SK-N-SH (cell line): ENCODE results near the gene ABHD15. TPM values are rescaled to one million over a fixed set of nuclear protein-coding genes. Genes with fewer than 3 reads are reported as not detected.

Experiments
- CTCF ChIA-PET: fragments of 300-600, 350-600 bp; formaldehyde crosslinking; extraction: SDS; loops from one replicate; lab custom pipeline; 2021; lab: Yijun Ruan, JAX
- POLR2A ChIA-PET: fragments of 350-600 bp; sonication (Branson Sonifier 250); formaldehyde crosslinking; extraction: SDS; loops from one replicate; lab custom pipeline; 2020; ENCODE audit warnings: antibody characterized with exemption, inconsistent platforms; lab: Yijun Ruan, JAX
- DNase-seq: peaks from one replicate; pipeline ENCODE4 v3.0.0; 2012
- H2AFZ ChIP-seq: fragments of 200-600 bp; sonication (generic); 2 replicates; pipeline ENCODE4 v1.8.1; 2016; ENCODE audit warnings: antibody characterized with exemption, mild to moderate bottlenecking, low read depth
- H3F3A ChIP-seq: fragments of 200-600 bp; sonication (generic); replicated peaks from 2 replicates; pipeline ENCODE3; 2016; ENCODE audit warnings: antibody characterized with exemption, mild to moderate bottlenecking; ENCODE audit not compliant: insufficient read depth
- H3K27ac ChIP-seq, 2 experiments: fragments of 200-500 bp in 1 of 2; fragments of 200-600 bp in 1 of 2; sonication (Bioruptor generic) in 1 of 2; sonication (generic), shearing (Covaris generic) in 1 of 2; 2 replicates each; pipeline versions ENCODE4 v1.5.1 to v1.6.1; 2014 to 2016; ENCODE audit warnings: low read depth in 2 of 2, inconsistent platforms in 1 of 2, low read length in 1 of 2, mild to moderate bottlenecking in 1 of 2, mixed read lengths in 1 of 2
- H3K27me3 ChIP-seq: fragments of 200-600 bp; sonication (generic), shearing (Covaris generic); 2 replicates; pipeline ENCODE4 v1.6.1; 2016; ENCODE audit warnings: mixed run types; ENCODE audit not compliant: insufficient read depth
- H3K36me3 ChIP-seq, 2 experiments: fragments of 200-500 bp in 1 of 2; fragments of 200-600 bp in 1 of 2; sonication (Bioruptor generic) in 1 of 2; sonication (generic) in 1 of 2; replicated peaks in 1 of 2; 2 replicates each; pipeline versions ENCODE3 to v1.5.1; 2014 to 2016; ENCODE audit warnings: low read length in 1 of 2, mild to moderate bottlenecking in 1 of 2; ENCODE audit not compliant: insufficient read depth in 2 of 2, control insufficient read depth in 1 of 2
- H3K4me1 ChIP-seq, 2 experiments: fragments of 200-500 bp in 1 of 2; fragments of 200-600 bp in 1 of 2; sonication (Bioruptor generic) in 1 of 2; sonication (generic), shearing (Covaris generic) in 1 of 2; 2 replicates each; pipeline versions ENCODE4 v1.5.1 to v1.6.1; 2014 to 2016; ENCODE audit warnings: low read depth in 1 of 2, low read length in 1 of 2, mixed run types in 1 of 2; ENCODE audit not compliant: insufficient read depth in 2 of 2, control insufficient read depth in 1 of 2
- H3K4me2 ChIP-seq: fragments of 200-600 bp; sonication (generic), shearing (Covaris generic); 2 replicates; pipeline ENCODE4 v1.6.1; 2017; ENCODE audit warnings: mixed run types
- H3K4me3 ChIP-seq, 2 experiments: fragments of 200-500 bp in 1 of 2; fragments of 200-600 bp in 1 of 2; sonication (Bioruptor generic) in 1 of 2; sonication (generic), shearing (Covaris generic) in 1 of 2; 2 replicates each; pipeline versions ENCODE4 v1.5.1 to v1.8.1; 2014 to 2016; ENCODE audit warnings: low read depth in 2 of 2, inconsistent platforms in 1 of 2, low read length in 1 of 2, mild to moderate bottlenecking in 1 of 2, mixed read lengths in 1 of 2, moderate library complexity in 1 of 2
- H3K79me2 ChIP-seq: fragments of 200-600 bp; sonication (generic); 2 replicates; pipeline ENCODE4 v1.8.1; 2017; ENCODE audit warnings: mild to moderate bottlenecking; ENCODE audit not compliant: insufficient read depth
- H3K9ac ChIP-seq: fragments of 200-600 bp; sonication (generic); 2 replicates; pipeline ENCODE4 v1.6.1; 2017; ENCODE audit warnings: mixed run types
- H3K9me2 ChIP-seq: fragments of 200-600 bp; sonication (generic); 2 replicates; pipeline ENCODE4 v1.6.1; 2017; ENCODE audit warnings: mixed run types
- H3K9me3 ChIP-seq: fragments of 200-600 bp; sonication (generic); 2 replicates; pipeline ENCODE4 v1.6.1; 2017; ENCODE audit warnings: mixed run types, mild to moderate bottlenecking, moderate library complexity
- H4K20me1 ChIP-seq: fragments of 200-600 bp; sonication (generic); 2 replicates; pipeline ENCODE4 v1.6.1; 2017; ENCODE audit warnings: mild to moderate bottlenecking, mixed run types; ENCODE audit not compliant: insufficient read depth
- CTCF ChIP-seq: fragments of 200-600 bp; sonication (generic); IDR thresholded peaks from 2 replicates; pipeline ENCODE4 v1.6.1; 2017; ENCODE audit warnings: antibody characterized with exemption, mild to moderate bottlenecking, moderate library complexity
- EP300 ChIP-seq, 2 experiments: IDR thresholded peaks; 2 replicates each; pipeline versions ENCODE4 v1.4.0 to v1.6.1; 2012; ENCODE audit warnings: borderline replicate concordance in 1 of 2, low read depth in 1 of 2, low read length in 1 of 2
- EZH2phosphoT487 ChIP-seq: fragments of 200-600 bp; sonication (generic); IDR thresholded peaks from 2 replicates; pipeline ENCODE4 v1.6.1; 2017; ENCODE audit warnings: low read depth, mixed run types, mild to moderate bottlenecking, antibody characterized with exemption, moderate library complexity, borderline replicate concordance
- FOXJ3 ChIP-seq: sonication (generic); formaldehyde crosslinking; IDR thresholded peaks from 2 replicates; pipeline ENCODE4 v1.5.1; 2020; ENCODE audit warnings: mild to moderate bottlenecking, missing genetic modification reagents
- GABPA ChIP-seq: IDR thresholded peaks from 2 replicates; pipeline ENCODE4 v1.4.0; 2012; ENCODE audit warnings: low read depth, mild to moderate bottlenecking
- GATA2 ChIP-seq: sonication (generic); formaldehyde crosslinking; IDR thresholded peaks from 2 replicates; pipeline ENCODE4 v1.5.0; 2020; ENCODE audit warnings: mild to moderate bottlenecking, missing genetic modification reagents
- MEF2A ChIP-seq: IDR thresholded peaks from 2 replicates; pipeline ENCODE4 v1.4.0; 2012; ENCODE audit warnings: low read depth, borderline replicate concordance
- MXI1 ChIP-seq: IDR thresholded peaks from 2 replicates; pipeline ENCODE4 v1.6.1; 2012; ENCODE audit warnings: mild to moderate bottlenecking, low read depth, low read length, improper control_type of control experiment
- NRF1 ChIP-seq: IDR thresholded peaks from 2 replicates; pipeline ENCODE4 v1.6.1; 2012; ENCODE audit warnings: low read depth, mild to moderate bottlenecking, low read length
- PBX3 ChIP-seq: IDR thresholded peaks from 2 replicates; pipeline ENCODE4; 2012
- RAD21 ChIP-seq: IDR thresholded peaks from 2 replicates; pipeline ENCODE4 v1.6.1; 2012; ENCODE audit warnings: mild to moderate bottlenecking, low read length
- RXRA ChIP-seq: IDR thresholded peaks from 2 replicates; pipeline ENCODE4 v1.4.0; 2012; ENCODE audit warnings: low read depth, mild to moderate bottlenecking, borderline replicate concordance
- SIN3A ChIP-seq: IDR thresholded peaks from 2 replicates; pipeline ENCODE4 v1.6.1; 2012; ENCODE audit warnings: low read depth, mild to moderate bottlenecking, low read length, moderate library complexity, borderline replicate concordance
- SMC3 ChIP-seq: IDR thresholded peaks from 2 replicates; pipeline ENCODE4 v1.6.1; 2012; ENCODE audit warnings: low read depth, low read length, improper control_type of control experiment
- TCF12 ChIP-seq: IDR thresholded peaks from 2 replicates; pipeline ENCODE4 v1.4.0; 2012
- WGBS: methylation state at CpG from one replicate; pipeline ENCODE4 v1.1.6; 2017; ENCODE audit warnings: low lambda C conversion rate; 5-methylcytosine and 5-hydroxymethylcytosine counted together
- polyA plus RNA-seq, 3 experiments: library from polyadenylated mRNA; depleted of rRNA; stranded (reverse); fragments of >200 nt; gene quantifications; 2 replicates each; pipeline ENCODE4 v1.2.3, GENCODE V29; 2012

Gene ABHD15
- polyA plus RNA-seq, 1 of the 3 experiments (the other 2 are of a cell fraction), result 7.0 TPM

GRCh38 chr17:29613352-29613837 is 46.6 kb upstream of the ABHD15 start:
- no peaks in the 10 kb centered on the region for H3K9me3 ChIP-seq
- no peaks in the 10 kb centered on the region for H3K9me2 ChIP-seq
- no peak for TF ChIP-seq EZH2phosphoT487
- no peak for TF ChIP-seq RXRA
- no peak for TF ChIP-seq MEF2A
- TF ChIP-seq PBX3, result no peak
- no peak for TF ChIP-seq GABPA
- no peak for TF ChIP-seq FOXJ3 (CRISPR knock-in tag)
- no peak for TF ChIP-seq SIN3A
- no peak for TF ChIP-seq CTCF
- no peak for TF ChIP-seq GATA2 (CRISPR knock-in tag)
- TF ChIP-seq EP300 (IDR thresholded peaks at IDR 0.05; ENCODE audit: borderline replicate concordance in 1 of 2, low read depth in 1 of 2, low read length in 1 of 2), result no peak
- TF ChIP-seq NRF1, result no peak
- no peak for TF ChIP-seq MXI1
- TF ChIP-seq RAD21, result no peak
- no peak for TF ChIP-seq TCF12
- no peak for TF ChIP-seq SMC3
- peaks cover 0 to 32% of the 10 kb centered on the region in 2 experiments for H3K36me3 ChIP-seq
- POLR2A ChIA-PET, result no interaction called here
- H3K27ac ChIP-seq, result no peak overlapping the region
- CTCF ChIA-PET, result no interaction called here
- no peaks in the 10 kb centered on the region for H3K79me2 ChIP-seq
- no peaks in the 10 kb centered on the region for H4K20me1 ChIP-seq
- WGBS, result 90% methylated on average over 19 of the region's 50 CpGs
- peak; percentile 35 for DNase-seq
- no peak overlapping the region for H3K9ac ChIP-seq
- no peak overlapping the region for H3K4me2 ChIP-seq
- no peaks in the 10 kb centered on the region for H3K27me3 ChIP-seq
- no peak overlapping the region for H2AFZ ChIP-seq
- H3F3A ChIP-seq, result no peaks in the 10 kb centered on the region
- peak overlapping the region in 1 of 2 experiments; percentile 49; a peak in 1 of 4 replicates for H3K4me3 ChIP-seq
- peaks cover 0 to 7% of the 10 kb centered on the region in 2 experiments; a peak in 1 of 4 replicates for H3K4me1 ChIP-seq
